Type B pancreatic cell (in vitro differentiated cells): Measurements from ENCODE around the gene MYMX. TPM values are rescaled to one million over a fixed set of nuclear protein-coding genes. Genes with fewer than 3 reads are reported as not detected.

Source experiments
- DNase-seq: peaks from one replicate; pipeline ENCODE4 v3.0.0; 2021; ENCODE audit warnings: mixed read lengths; ENCODE audit not compliant: unreplicated experiment; ENCODE audit errors: extremely low spot score
- H3K27ac Mint-ChIP-seq: 2 replicates; pipeline ENCODE4 v1.8.0; 2021; ENCODE audit warnings: mild to moderate bottlenecking, mixed read lengths
- H3K27me3 Mint-ChIP-seq: 2 replicates; pipeline ENCODE4 v1.8.0; 2021; ENCODE audit warnings: mixed read lengths
- H3K36me3 Mint-ChIP-seq: 2 replicates; pipeline ENCODE4 v1.8.0; 2021; ENCODE audit warnings: mixed read lengths
- H3K4me1 Mint-ChIP-seq: one replicate; pipeline ENCODE4 v1.8.0; 2021; ENCODE audit warnings: mixed read lengths; ENCODE audit not compliant: unreplicated experiment
- H3K4me3 Mint-ChIP-seq: 2 replicates; pipeline ENCODE4 v1.8.0; 2021; ENCODE audit warnings: mild to moderate bottlenecking, mixed read lengths
- H3K9me3 Mint-ChIP-seq: 2 replicates; pipeline ENCODE4 v1.8.0; 2021; ENCODE audit warnings: mixed read lengths
- total RNA-seq: library from RNA; stranded (reverse); gene quantifications from 2 replicates; pipeline ENCODE4 v1.2.1, GENCODE V29; 2021; ENCODE audit warnings: low replicate concordance
- TF ChIP-seq, protein P1 (sequence below): fragments of 200-600 bp; sonication (generic); conservative IDR thresholded peaks from 2 replicates; pipeline ENCODE4 v1.5.0; 2021; ENCODE audit warnings: antibody characterized with exemption, mild to moderate bottlenecking

MYMX gene
- total RNA-seq, 1 donor from 2014 or later: 0.53 TPM

DNA sequence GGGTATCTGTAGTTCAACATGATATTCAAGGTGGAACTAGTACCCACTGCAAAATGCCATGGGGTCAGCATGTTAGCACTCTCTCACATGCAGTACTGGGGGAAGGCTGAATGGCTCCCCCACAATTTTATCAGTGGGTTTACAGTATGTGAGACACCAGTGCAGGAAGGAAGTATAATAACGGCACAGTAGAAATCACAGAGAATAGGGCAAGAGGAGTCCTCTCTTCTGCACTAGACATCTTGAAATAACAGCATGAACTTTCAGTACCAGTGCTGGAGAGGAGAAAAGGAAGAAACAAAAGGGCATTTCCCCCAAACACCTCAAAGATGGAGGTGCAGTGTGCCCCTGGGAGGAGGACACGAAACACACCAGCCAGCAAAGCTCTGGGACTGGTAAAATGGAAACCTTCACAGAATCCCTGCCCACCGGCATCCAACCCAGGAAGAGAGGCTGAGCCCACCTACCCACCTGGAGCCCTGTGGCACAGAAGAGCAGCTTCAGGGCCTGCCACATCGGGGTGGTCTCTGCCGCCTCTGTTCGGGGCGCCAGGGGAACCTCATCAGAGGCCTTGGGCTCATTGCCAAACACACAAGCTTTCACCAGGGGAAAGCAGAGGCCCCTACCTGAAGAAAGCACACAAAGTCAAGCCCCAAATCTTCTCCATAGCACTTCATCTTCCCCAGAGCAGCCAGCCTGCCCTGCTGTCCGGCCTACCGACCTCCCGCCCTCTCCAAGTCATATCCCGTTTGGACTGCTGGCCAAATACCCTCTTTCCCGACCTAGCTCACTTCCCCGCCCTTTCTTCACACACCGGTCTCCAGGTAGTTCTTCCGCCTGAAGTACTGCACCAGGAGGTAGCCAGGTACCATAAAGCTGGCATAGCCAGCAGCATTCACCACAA lies 39.4 kb downstream of the MYMX start:
- Mint-ChIP-seq H3K4me1 (peaks cover 47% of the 10 kb centered on the region), H3K27me3 (no peaks in the 10 kb centered on the region), H3K27ac (peak overlapping the region; percentile 91), H3K36me3 (peaks cover 24% of the 10 kb centered on the region), H3K9me3 (no peaks in the 10 kb centered on the region), H3K4me3 (peak overlapping the region; percentile 90)
- no peak for DNase-seq
- TF ChIP-seq, protein P1, sequence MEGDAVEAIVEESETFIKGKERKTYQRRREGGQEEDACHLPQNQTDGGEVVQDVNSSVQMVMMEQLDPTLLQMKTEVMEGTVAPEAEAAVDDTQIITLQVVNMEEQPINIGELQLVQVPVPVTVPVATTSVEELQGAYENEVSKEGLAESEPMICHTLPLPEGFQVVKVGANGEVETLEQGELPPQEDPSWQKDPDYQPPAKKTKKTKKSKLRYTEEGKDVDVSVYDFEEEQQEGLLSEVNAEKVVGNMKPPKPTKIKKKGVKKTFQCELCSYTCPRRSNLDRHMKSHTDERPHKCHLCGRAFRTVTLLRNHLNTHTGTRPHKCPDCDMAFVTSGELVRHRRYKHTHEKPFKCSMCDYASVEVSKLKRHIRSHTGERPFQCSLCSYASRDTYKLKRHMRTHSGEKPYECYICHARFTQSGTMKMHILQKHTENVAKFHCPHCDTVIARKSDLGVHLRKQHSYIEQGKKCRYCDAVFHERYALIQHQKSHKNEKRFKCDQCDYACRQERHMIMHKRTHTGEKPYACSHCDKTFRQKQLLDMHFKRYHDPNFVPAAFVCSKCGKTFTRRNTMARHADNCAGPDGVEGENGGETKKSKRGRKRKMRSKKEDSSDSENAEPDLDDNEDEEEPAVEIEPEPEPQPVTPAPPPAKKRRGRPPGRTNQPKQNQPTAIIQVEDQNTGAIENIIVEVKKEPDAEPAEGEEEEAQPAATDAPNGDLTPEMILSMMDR: no peak

GRCh38 chr6:44256775-44257024 lies 40.0 kb downstream of the MYMX start:
- Mint-ChIP-seq H3K4me1 (peaks cover 45% of the 10 kb centered on the region), H3K9me3 (no peaks in the 10 kb centered on the region), H3K27ac (peak overlapping the region; percentile 91)

GRCh38 chr6:44257025-44257752 lies 40.5 kb downstream of the MYMX start, which contains the start of gene SLC35B2:
Gene SLC35B2 (minus strand): TSS chr6:44257528. CDS start chr6:44257410, 118 bp downstream.
- Mint-ChIP-seq H3K4me1 (peaks cover 41% of the 10 kb centered on the region), H3K9me3 (no peaks in the 10 kb centered on the region), H3K36me3 (peaks cover 13% of the 10 kb centered on the region), H3K27ac (peak within 1 kb of the TSS; percentile 94), H3K27me3 (no peaks in the 10 kb centered on the region), H3K4me3 (peak within 1 kb of the TSS; percentile 92)
- DNase-seq: peak; percentile 86
- TF ChIP-seq, protein P1: peak; percentile 87

More at GRCh38 chr6:44256775-44257024, 40.0 kb downstream of the MYMX start:
- H3K36me3 Mint-ChIP-seq: peaks cover 18% of the 10 kb centered on the region
- no peak for DNase-seq
- no peaks in the 10 kb centered on the region for H3K27me3 Mint-ChIP-seq
- TF ChIP-seq, protein P1: no peak
- peak overlapping the region; percentile 90 for H3K4me3 Mint-ChIP-seq

DNA sequence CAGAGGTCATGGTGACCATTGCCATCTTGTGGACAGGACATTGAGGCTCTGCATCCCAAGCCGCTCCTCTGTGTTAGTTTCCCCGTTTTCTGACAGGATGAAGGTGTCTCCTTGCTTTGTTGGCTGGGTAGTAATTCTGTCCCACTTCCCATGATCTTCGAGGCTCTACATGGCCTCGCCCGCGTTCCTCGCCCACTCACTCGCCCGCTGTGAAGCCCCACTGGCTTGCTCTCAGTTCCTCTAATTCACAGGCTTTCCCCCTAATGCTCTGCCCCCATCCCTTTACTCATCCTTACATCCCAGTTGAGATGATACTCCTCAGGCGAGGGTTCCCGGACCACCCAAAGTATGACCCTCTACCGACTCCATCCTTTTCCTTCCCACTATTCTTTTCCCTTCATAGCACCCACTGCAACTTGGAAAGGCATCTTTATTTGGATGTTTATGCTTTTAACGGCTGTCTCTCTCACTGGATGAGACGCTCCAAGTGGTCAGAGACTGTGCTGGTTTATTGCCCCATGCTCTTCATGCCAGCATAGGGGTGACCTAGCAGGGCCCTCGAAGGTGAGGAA lies 41.1 kb downstream of the MYMX start:
- no peaks in the 10 kb centered on the region for H3K27me3 Mint-ChIP-seq
- peaks cover 10% of the 10 kb centered on the region for H3K36me3 Mint-ChIP-seq
- H3K9me3 Mint-ChIP-seq: no peaks in the 10 kb centered on the region
- TF ChIP-seq, protein P1: peak; percentile 36
- H3K27ac Mint-ChIP-seq: peak overlapping the region; percentile 94
- peak overlapping the region; percentile 92 for H3K4me3 Mint-ChIP-seq
- H3K4me1 Mint-ChIP-seq: peaks cover 41% of the 10 kb centered on the region
- no peak for DNase-seq

GRCh38 chr6:44258325-44258863 lies 41.7 kb downstream of the MYMX start:
- H3K36me3 Mint-ChIP-seq: peaks cover 4% of the 10 kb centered on the region
- H3K4me1 Mint-ChIP-seq: peaks cover 41% of the 10 kb centered on the region
- peak overlapping the region; percentile 92 for H3K4me3 Mint-ChIP-seq
- peak overlapping the region; percentile 94 for H3K27ac Mint-ChIP-seq
- H3K9me3 Mint-ChIP-seq: no peaks in the 10 kb centered on the region
- TF ChIP-seq, protein P1: no peak
- no peak for DNase-seq
- no peaks in the 10 kb centered on the region for H3K27me3 Mint-ChIP-seq
